GM12878 (cell line): ENCODE results near the gene NOTCH4. TPM values are rescaled to one million over a fixed set of nuclear protein-coding genes. Genes with fewer than 3 reads are reported as not detected.

Experiments
- ATAC-seq: fragments of 200-7000 bp; cut with Tn5 transposase; 3 replicates; pipeline ENCODE4 v1.9.1; 2020; ENCODE audit warnings: mild to moderate bottlenecking, moderate library complexity
- BruUV-seq: library from RNA; stranded (reverse); fragments of 400-500 nt; replicated peaks from 2 replicates; lab custom pipeline; 2021; lab: Mats Ljungman, UMichigan
- CTCF ChIA-PET: fragments of 300-600 bp; sonication (Branson Sonifier 250); formaldehyde crosslinking; extraction: SDS; loops from one replicate; lab custom pipeline; 2021; ENCODE audit warnings: inconsistent platforms; lab: Yijun Ruan, JAX
- POLR2A ChIA-PET: fragments of 350-600 bp; formaldehyde crosslinking; extraction: SDS; loops from one replicate; lab custom pipeline; 2021; ENCODE audit warnings: inconsistent platforms; lab: Charles Lee
- RAD21 ChIA-PET: fragments of 300-600 bp; sonication (Branson Sonifier 250); formaldehyde crosslinking; loops from one replicate; lab custom pipeline; 2023; ENCODE audit warnings: antibody characterized with exemption; ENCODE audit not compliant: unreplicated experiment; lab: Charles Lee
- SMC1A ChIA-PET: fragments of 300-600 bp; sonication (Branson Sonifier 250); formaldehyde crosslinking; loops from one replicate; lab custom pipeline; 2023; ENCODE audit not compliant: unreplicated experiment, uncharacterized antibody; lab: Charles Lee
- DNase-seq: peaks from one replicate; pipeline ENCODE4 v3.0.0-alpha.2; 2011; ENCODE audit warnings: low read depth, low spot score
- FAIRE-seq: peaks from 3 replicates; lab custom pipeline; 2011; peaks lifted over from hg19 to GRCh38; lab: Jason Lieb, UNC
- H2AFZ ChIP-seq: 2 replicates; pipeline ENCODE4 v1.6.0; 2011; ENCODE audit warnings: low read depth, low read length, control low read depth; ENCODE audit not compliant: control insufficient read depth
- H3K27ac ChIP-seq: 2 replicates; pipeline ENCODE4 v1.5.1; 2011; ENCODE audit warnings: control low read depth; ENCODE audit not compliant: control insufficient read depth, insufficient read depth
- H3K27me3 ChIP-seq, 2 experiments: replicated peaks in 1 of 2; 2 replicates each; pipeline versions ENCODE4 v1.6.0 to v1.6.1; 2011; ENCODE audit warnings: low read length in 1 of 2; ENCODE audit not compliant: control insufficient read depth in 2 of 2, insufficient read depth in 2 of 2
- H3K36me3 ChIP-seq, 2 experiments: 2 replicates each; pipeline ENCODE4 v1.5.1; 2011; ENCODE audit warnings: low read length in 1 of 2; ENCODE audit not compliant: control insufficient read depth in 2 of 2, insufficient read depth in 2 of 2
- H3K4me1 ChIP-seq: 2 replicates; pipeline ENCODE4 v1.6.1; 2011; ENCODE audit warnings: mild to moderate bottlenecking, low read length, moderate library complexity, mixed read lengths; ENCODE audit not compliant: control insufficient read depth, insufficient read depth
- H3K4me2 ChIP-seq: 2 replicates; pipeline ENCODE4 v1.6.0; 2011; ENCODE audit warnings: control low read depth; ENCODE audit not compliant: control insufficient read depth, insufficient read depth
- H3K4me3 ChIP-seq: fragments of 200-600 bp; sonication (generic); 2 replicates; pipeline ENCODE4 v1.5.1; 2016
- H3K79me2 ChIP-seq: 2 replicates; pipeline ENCODE4 v1.6.0; 2011; ENCODE audit warnings: low read length; ENCODE audit not compliant: control insufficient read depth, insufficient read depth
- H3K9ac ChIP-seq: 2 replicates; pipeline ENCODE4 v1.8.0; 2011; ENCODE audit warnings: low read length, control low read depth, mixed read lengths; ENCODE audit not compliant: control insufficient read depth, insufficient read depth
- H3K9me3 ChIP-seq: replicated peaks from 3 replicates; pipeline ENCODE4 v1.5.1; 2011; ENCODE audit warnings: mild to moderate bottlenecking, low read length; ENCODE audit not compliant: control insufficient read depth, insufficient read depth
- H4K20me1 ChIP-seq: 2 replicates; pipeline ENCODE4 v1.6.0; 2011; ENCODE audit not compliant: control insufficient read depth, insufficient read depth
- ATF7 ChIP-seq: fragments of 450-650 bp; IDR thresholded peaks from 2 replicates; pipeline ENCODE4 v1.6.1; 2016; ENCODE audit warnings: low read depth, mild to moderate bottlenecking
- E2F4 ChIP-seq: IDR thresholded peaks from 2 replicates; pipeline ENCODE4 v1.6.1; 2012; ENCODE audit warnings: low read depth, low read length, improper control_type of control experiment
- EGR1 ChIP-seq, 2 experiments: IDR thresholded peaks; 1 replicate in 1 of 2; 2 replicates in 1 of 2; pipeline ENCODE4 v1.6.1; 2011 to 2012; ENCODE audit warnings: low read depth in 2 of 2, low read length in 2 of 2, borderline replicate concordance in 1 of 2, mild to moderate bottlenecking in 1 of 2, moderate library complexity in 1 of 2
- JUNB ChIP-seq: IDR thresholded peaks from 2 replicates; pipeline ENCODE4 v1.6.1; 2016; ENCODE audit warnings: antibody characterized with exemption, mild to moderate bottlenecking
- MEF2B ChIP-seq: fragments of 450-650 bp; IDR thresholded peaks from 2 replicates; pipeline ENCODE4 v1.6.1; 2018; ENCODE audit warnings: mild to moderate bottlenecking, moderate library complexity; ENCODE audit not compliant: partially characterized antibody, poor library complexity, severe bottlenecking
- MYB ChIP-seq: fragments of 150-350 bp; IDR thresholded peaks from 2 replicates; pipeline ENCODE4 v1.6.1; 2014; ENCODE audit warnings: mild to moderate bottlenecking, low read depth, low read length, borderline replicate concordance
- NFXL1 ChIP-seq: fragments of 450-650 bp; IDR thresholded peaks from 2 replicates; pipeline ENCODE4 v1.6.1; 2017; ENCODE audit warnings: antibody characterized with exemption, mild to moderate bottlenecking, borderline replicate concordance
- POU2F2 ChIP-seq: IDR thresholded peaks from 3 replicates; pipeline ENCODE4 v1.6.1; 2011; ENCODE audit warnings: low read depth, mild to moderate bottlenecking, low read length, borderline replicate concordance
- RELB ChIP-seq: fragments of 450-650 bp; IDR thresholded peaks from 2 replicates; pipeline ENCODE4 v1.6.1; 2017; ENCODE audit warnings: low read depth, mild to moderate bottlenecking, moderate library complexity
- SMAD5 ChIP-seq: IDR thresholded peaks from 2 replicates; pipeline ENCODE4 v1.6.1; 2016; ENCODE audit warnings: antibody characterized with exemption, low read depth
- SPI1 ChIP-seq: IDR thresholded peaks from 2 replicates; pipeline ENCODE4 v1.6.1; 2011; ENCODE audit warnings: low read depth, mild to moderate bottlenecking, low read length, moderate library complexity, borderline replicate concordance; ENCODE audit not compliant: insufficient read depth
- SREBF2 ChIP-seq: IDR thresholded peaks from 2 replicates; pipeline ENCODE4 v1.6.1; 2012; ENCODE audit warnings: mild to moderate bottlenecking, low read length
- SUPT20H ChIP-seq: IDR thresholded peaks from 2 replicates; pipeline ENCODE4 v1.6.1; 2011; ENCODE audit warnings: low read depth, mild to moderate bottlenecking, low read length, moderate library complexity, borderline replicate concordance; ENCODE audit not compliant: control insufficient read depth
- ZNF622 ChIP-seq: fragments of 450-650 bp; IDR thresholded peaks from 2 replicates; pipeline ENCODE4 v1.6.1; 2017; ENCODE audit warnings: mild to moderate bottlenecking, inconsistent platforms
- ZZZ3 ChIP-seq: IDR thresholded peaks from 2 replicates; pipeline ENCODE4 v1.6.1; 2011; ENCODE audit warnings: low read depth; ENCODE audit not compliant: control insufficient read depth, insufficient read length
- WGBS: methylation state at CpG from one replicate; pipeline ENCODE4 v1.1.6; 2016; ENCODE audit warnings: low lambda C conversion rate; ENCODE audit not compliant: insufficient replicate concordance, insufficient coverage; ENCODE audit errors: missing lambda C conversion rate; 5-methylcytosine and 5-hydroxymethylcytosine counted together
- in situ Hi-C: fragments of 300-500 bp; cut with MboI; formaldehyde crosslinking; loops from 9 replicates; pipeline ENCODE4 v1.14.3; 2018; ENCODE audit warnings: mixed read lengths
- intact Hi-C: fragments of 100-400 bp; cut with micrococcal nuclease; formaldehyde crosslinking; loops from one replicate; pipeline ENCODE4 v1.14.2; 2022; ENCODE audit not compliant: unreplicated experiment
- polyA plus RNA-seq, 11 experiments: library from polyadenylated mRNA; depleted of rRNA in 4 of 11; unstranded in 6 of 11; stranded (reverse) in 5 of 11; fragments of >200 nt; fragmentation: Nextera tagmentation in 4 of 11; fragmentation: Illumina TruSeq in 1 of 11; extraction: Ambion mirVana in 4 of 11; extraction: Trizol in 1 of 11; gene quantifications; 1 replicate in 1 of 11; 2 replicates in 10 of 11; pipeline versions ENCODE4 v1.2.1 to v1.2.3, GENCODE V29; 2011 to 2016; ENCODE audit warnings: inconsistent platforms in 2 of 11, missing spikeins in 2 of 11, low read depth in 1 of 11
- total RNA-seq, 4 experiments: library from RNA; depleted of rRNA in 3 of 4; stranded (reverse); fragments of >200 nt in 3 of 4; fragmentation: Illumina TruSeq in 1 of 4; extraction: Trizol in 1 of 4; gene quantifications; 2 replicates each; pipeline versions ENCODE4 v1.2.1 to v1.2.3, GENCODE V29; 2013 to 2021
- TF ChIP-seq, protein P1 (sequence below): IDR thresholded peaks from 2 replicates; pipeline ENCODE4 v1.6.1; 2011; ENCODE audit warnings: low read depth, mild to moderate bottlenecking, low read length, moderate library complexity, borderline replicate concordance; ENCODE audit errors: extremely low read depth
- TF ChIP-seq, protein P2 (sequence below): IDR thresholded peaks from 2 replicates; pipeline ENCODE4 v1.6.1; 2011; ENCODE audit warnings: mild to moderate bottlenecking, low read depth, low read length, moderate library complexity; ENCODE audit not compliant: insufficient replicate concordance

Gene NOTCH4
- total and polyA plus RNA-seq, 10 of the 15 experiments (the other 5 are each of a cell fraction or from before 2014, with no cell fraction given), result 0.66 to 3.3 (median 1.4) TPM

- TF ChIP-seq RELB (no peak), POU2F2 (no peak), NFXL1 (no peak), SMAD5 (no peak), ZZZ3 (no peak), ZNF622 (no peak)
- TF ChIP-seq, protein P1, sequence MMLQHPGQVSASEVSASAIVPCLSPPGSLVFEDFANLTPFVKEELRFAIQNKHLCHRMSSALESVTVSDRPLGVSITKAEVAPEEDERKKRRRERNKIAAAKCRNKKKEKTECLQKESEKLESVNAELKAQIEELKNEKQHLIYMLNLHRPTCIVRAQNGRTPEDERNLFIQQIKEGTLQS, result no peak
These were observed 23.0 kb downstream of the NOTCH4 start (continued) for GRCh38 chr6:32200711-32201475.

GRCh38 chr6:32198866-32199265 is 25.0 kb downstream of the NOTCH4 start:
- H3K4me3 ChIP-seq, result no peak overlapping the region
- no peaks in the 10 kb centered on the region for H4K20me1 ChIP-seq
- no peaks in the 10 kb centered on the region for H3K9me3 ChIP-seq
- no peak overlapping the region for H3K9ac ChIP-seq
- CTCF ChIA-PET, result no interaction called here
- H3K36me3 ChIP-seq, result no peaks in the 10 kb centered on the region
- SMC1A ChIA-PET, result interaction anchor here (0.7 kb wide), 1 partner anchor 57 kb away, joined by 3 read pairs; no protein-coding TSS in a partner anchor
- no peak overlapping the region for H3K27ac ChIP-seq
- no peak overlapping the region for H3K4me2 ChIP-seq
- WGBS, result 79% methylated on average over 17 of the region's 17 CpGs
- intact Hi-C loops, result loop anchor here (5.0 kb wide), 1 partner anchor 38 kb away; no protein-coding TSS in a partner anchor
- no peaks in the 10 kb centered on the region for H3K27me3 ChIP-seq
- peaks cover 20% of the 10 kb centered on the region for H3K4me1 ChIP-seq
- peaks cover 7% of the 10 kb centered on the region for H3K79me2 ChIP-seq
- no peak overlapping the region for H2AFZ ChIP-seq
- POLR2A ChIA-PET, result no interaction called here
- no peak for DNase-seq
- no peak for FAIRE-seq
- in situ Hi-C loops, result no loop called here
- RAD21 ChIA-PET, result no interaction called here
- ATAC-seq, result no peak
- no TSS peak for BruUV-seq
- no peak for TF ChIP-seq E2F4
- TF ChIP-seq MYB, result no peak
- no peak for TF ChIP-seq ATF7
- no peak for TF ChIP-seq SREBF2
- TF ChIP-seq MEF2B, result no peak
- no peak for TF ChIP-seq SPI1
- TF ChIP-seq JUNB, result no peak
- TF ChIP-seq SUPT20H, result no peak
- TF ChIP-seq, protein P2, sequence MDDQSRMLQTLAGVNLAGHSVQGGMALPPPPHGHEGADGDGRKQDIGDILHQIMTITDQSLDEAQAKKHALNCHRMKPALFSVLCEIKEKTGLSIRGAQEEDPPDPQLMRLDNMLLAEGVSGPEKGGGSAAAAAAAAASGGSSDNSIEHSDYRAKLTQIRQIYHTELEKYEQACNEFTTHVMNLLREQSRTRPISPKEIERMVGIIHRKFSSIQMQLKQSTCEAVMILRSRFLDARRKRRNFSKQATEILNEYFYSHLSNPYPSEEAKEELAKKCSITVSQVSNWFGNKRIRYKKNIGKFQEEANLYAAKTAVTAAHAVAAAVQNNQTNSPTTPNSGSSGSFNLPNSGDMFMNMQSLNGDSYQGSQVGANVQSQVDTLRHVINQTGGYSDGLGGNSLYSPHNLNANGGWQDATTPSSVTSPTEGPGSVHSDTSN, result no peak
- TF ChIP-seq EGR1 (IDR thresholded peaks at IDR 0.05; ENCODE audit: borderline replicate concordance in 1 of 2, low read depth in 2 of 2, low read length in 2 of 2), result no peak
